GM19023 (cell line): ENCODE results near the gene PRRC2B.
"Not testable (repeated sequence)": the region's sequence is repeated elsewhere in the genome, so short reads cannot be mapped to it uniquely, and the experiment has no call there.

Experiments
- ATAC-seq: cut with Tn5 transposase; IDR thresholded peaks from one replicate; pipeline ENCODE4 v1.9.1; 2021; ENCODE audit warnings: mild to moderate bottlenecking, moderate library complexity; ENCODE audit not compliant: unreplicated experiment

PRRC2B gene

DNA sequence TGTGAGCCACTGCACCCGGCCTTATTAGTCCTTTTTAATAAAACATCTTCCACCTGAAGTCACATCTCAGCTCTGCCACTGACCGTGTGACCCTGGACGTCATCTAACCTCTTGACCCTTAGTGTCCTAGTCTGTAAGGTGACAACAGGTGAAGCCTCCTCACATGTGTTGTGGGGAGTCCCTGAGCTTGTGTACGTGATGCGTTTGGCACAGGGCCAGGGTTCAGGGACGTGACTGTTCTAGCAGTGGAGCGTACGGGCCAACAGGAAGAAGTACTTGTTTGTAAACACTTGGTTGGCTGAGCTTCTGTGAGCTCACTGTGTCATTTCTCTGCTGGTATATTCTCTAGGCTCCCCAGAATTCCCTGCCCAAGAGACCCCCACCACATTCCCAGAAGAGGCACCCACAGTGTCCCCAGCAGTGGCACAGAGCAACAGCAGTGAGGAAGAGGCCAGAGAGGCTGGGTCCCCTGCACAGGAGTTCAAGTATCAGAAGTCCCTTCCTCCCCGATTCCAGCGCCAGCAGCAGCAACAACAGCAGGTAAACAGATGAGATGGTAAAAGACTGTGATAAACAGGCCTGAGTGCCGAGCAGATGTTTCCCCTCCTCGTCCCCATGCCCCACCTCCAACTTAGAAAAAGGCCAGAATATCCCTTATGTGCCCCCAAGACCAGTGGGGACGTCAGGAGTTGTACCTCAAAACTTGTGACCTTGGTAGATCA lies 73.5 kb downstream of the PRRC2B start:
- ATAC-seq = no peak

DNA sequence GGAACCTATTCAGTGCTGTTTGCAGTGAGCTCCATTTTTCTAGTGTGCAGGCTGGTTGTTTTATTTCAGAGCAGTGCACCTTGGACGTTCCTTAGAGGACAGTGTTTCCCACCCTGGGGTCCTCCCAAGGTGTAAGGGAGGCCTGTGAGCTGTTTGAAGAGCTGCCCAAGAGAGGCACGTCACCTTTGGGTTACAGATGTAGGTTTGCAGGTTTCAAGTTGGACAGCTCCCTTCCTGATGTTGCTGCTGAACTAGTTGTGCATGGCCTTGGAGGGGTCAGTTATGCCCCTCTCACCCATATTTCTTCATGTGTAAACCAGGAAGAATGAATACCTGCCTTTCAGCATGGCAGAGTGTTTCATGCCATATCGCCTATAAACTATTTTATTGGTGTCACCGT lies 74.1 kb downstream of the PRRC2B start:
- ATAC-seq = no peak

DNA sequence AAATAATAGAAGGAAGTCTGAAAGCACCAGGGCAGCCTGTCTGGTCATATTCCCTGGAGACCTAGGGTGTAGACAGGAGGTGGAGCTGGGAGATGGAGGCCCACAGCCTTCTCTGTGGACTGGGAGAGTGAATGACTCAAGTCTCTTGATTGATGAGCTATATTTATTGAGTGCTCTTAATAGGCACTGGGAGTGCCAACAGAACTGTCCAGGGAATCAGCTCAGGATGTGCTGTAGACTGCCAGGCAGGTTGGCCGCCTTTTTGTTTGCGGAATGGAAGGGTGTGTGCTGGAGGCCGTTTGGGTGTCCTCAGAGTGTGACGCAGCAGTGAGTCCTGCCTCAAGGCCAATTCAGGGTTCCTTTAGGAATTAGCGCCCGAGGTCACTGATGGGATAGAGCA lies 75.5 kb downstream of the PRRC2B start:
- ATAC-seq = no peak

DNA sequence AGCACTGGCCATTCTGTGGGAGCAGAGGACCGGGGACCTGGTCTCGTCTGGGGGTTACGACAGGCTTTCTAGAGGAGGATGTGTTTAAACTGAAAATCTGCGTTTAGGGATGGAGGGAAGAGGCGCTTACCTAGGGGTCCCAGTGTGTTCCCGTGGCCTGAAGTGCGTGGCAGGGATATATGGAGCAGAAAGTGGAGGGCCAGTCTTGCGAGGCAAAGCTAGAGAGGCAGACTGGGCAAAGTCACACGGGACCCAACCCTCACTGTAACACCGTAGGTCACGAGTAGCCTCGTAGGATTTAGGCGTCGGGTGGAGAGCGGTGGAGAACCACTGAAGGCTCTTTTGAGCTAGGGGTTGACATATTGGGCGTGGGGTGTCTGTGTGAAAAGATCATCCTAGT lies 76.1 kb downstream of the PRRC2B start:
- ATAC-seq = no peak

DNA sequence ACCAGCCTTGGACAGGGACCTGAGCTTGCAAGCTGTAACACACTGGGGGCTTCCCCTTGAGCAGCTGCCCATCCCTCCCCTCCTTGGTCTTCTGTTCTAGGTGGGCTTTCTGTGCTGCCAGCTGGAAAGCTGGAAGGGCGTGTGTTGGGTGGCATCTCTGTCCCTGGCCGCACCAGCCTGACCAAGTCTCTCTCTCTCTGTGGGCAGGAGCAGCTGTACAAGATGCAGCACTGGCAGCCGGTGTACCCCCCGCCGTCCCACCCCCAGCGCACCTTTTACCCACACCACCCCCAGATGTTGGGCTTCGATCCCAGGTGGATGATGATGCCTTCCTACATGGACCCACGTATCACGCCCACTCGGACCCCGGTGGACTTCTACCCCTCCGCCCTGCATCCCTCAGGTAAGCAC lies 76.7 kb downstream of the PRRC2B start:
- no peak for ATAC-seq

DNA sequence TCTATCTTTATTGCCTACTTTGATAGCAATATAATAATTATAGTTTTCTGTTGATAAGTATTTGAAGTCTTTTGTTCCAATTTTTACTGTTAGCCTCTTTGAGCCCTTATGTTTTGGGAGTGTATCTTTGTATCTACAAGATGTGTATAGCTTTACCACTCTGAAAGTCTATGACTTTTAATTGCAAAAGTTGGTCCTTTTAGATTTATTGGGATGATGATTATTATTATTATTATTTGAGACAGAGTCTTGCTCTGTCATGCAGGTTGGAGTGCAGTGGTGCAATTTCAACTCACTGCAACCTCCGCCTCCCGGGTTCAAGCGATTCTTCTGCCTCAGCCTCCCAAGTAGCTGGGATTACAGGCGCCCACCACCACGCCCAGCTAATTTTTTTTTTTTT lies 78.2 kb downstream of the PRRC2B start:
- ATAC-seq = not testable (repeated sequence)

DNA sequence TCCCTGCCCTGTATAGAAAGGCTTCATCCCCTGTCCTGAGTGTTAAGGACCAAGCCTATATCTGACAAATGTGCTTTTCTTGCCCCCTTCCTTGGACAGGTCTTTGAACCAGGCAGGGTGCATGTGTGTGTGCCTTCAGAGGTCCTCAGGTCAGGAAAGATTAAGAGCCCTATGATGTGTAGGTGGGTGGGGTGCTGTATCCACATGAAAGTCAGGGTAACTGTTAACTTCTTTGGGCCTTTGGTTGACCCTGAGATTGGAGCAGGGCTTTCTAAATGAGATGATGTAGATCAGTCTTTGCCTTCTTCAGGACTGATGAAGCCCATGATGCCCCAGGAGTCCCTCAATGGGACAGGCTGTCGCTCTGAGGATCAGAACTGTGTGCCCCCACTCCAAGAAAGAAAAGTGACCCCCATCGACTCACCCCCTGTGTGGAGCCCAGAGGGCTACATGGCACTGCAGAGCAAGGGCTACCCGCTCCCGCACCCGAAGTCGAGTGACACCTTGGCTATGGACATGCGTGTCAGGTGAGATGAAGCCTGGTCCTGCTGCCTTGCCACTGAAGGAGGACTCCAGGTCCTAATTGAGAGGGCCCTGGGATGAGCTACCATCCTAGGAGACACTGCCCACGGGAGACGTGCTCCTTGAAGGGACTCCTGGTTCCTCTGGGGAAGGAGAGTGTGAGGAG lies 79.5 kb downstream of the PRRC2B start:
- ATAC-seq = no peak

DNA sequence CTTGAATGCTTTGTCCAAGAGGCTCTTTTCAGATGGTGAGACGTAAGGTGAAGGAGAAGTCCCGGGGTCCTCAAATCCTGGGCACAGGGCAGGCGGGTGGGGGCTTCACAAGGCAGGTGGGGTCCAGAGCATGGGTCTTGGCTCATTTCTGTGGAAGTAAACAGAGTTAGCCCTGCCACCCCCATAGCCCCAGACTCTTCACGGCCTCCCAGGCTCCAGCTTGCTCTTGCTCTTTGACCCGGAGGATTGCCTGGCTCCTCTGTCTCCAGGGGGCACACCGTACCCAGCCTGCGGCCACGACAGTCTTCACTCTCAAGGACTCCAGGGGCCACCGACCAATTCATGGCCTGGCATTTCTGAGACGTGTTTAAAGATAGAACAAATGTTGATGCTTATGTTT lies 80.0 kb downstream of the PRRC2B start:
- no peak for ATAC-seq

DNA sequence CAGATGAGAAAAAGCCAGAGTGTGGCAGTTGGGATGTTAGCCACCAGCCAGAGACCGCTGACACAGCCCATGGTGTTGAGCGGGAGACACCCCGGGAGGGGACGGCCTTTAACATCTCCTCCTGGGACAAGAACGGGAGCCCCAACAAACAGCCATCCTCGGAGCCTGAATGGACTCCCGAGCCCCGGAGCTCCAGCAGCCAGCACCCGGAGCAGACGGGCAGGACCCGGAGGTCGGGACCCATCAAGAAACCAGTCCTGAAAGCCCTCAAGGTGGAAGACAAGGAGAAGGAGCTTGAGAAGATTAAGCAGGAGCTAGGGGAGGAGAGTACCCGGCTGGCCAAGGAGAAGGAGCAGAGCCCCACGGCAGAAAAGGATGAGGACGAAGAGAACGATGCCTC lies 80.8 kb downstream of the PRRC2B start:
- ATAC-seq = no peak

DNA sequence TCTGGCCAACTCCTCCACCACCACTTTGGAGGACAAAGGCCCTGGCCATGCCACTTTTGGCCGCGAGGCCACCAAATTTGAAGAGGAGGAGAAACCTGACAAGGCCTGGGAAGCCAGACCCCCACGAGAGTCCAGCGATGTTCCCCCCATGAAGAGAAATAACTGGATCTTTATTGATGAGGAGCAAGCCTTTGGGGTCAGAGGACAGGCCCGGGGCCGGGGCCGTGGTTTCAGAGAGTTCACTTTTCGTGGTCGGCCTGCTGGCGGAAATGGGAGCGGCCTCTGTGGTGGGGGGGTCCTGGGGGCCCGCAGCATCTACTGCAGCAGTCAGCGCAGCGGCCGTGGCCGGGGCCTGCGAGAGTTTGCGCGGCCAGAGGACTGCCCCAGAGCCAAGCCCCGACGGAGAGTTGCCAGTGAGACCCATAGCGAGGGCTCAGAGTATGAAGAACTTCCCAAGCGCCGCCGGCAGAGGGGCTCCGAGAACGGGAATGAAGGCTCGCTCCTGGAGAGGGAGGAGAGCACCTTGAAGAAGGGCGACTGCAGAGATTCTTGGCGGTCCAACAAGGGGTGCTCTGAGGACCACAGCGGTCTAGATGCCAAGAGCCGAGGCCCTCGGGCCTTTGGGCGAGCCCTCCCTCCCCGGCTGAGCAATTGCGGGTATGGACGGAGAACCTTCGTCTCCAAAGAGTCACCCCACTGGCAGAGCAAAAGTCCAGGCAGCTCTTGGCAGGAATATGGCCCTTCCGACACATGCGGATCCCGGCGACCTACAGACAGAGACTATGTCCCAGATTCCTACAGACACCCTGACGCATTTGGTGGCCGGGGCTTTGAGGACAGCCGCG lies 81.4 kb downstream of the PRRC2B start:
- ATAC-seq = no peak

DNA sequence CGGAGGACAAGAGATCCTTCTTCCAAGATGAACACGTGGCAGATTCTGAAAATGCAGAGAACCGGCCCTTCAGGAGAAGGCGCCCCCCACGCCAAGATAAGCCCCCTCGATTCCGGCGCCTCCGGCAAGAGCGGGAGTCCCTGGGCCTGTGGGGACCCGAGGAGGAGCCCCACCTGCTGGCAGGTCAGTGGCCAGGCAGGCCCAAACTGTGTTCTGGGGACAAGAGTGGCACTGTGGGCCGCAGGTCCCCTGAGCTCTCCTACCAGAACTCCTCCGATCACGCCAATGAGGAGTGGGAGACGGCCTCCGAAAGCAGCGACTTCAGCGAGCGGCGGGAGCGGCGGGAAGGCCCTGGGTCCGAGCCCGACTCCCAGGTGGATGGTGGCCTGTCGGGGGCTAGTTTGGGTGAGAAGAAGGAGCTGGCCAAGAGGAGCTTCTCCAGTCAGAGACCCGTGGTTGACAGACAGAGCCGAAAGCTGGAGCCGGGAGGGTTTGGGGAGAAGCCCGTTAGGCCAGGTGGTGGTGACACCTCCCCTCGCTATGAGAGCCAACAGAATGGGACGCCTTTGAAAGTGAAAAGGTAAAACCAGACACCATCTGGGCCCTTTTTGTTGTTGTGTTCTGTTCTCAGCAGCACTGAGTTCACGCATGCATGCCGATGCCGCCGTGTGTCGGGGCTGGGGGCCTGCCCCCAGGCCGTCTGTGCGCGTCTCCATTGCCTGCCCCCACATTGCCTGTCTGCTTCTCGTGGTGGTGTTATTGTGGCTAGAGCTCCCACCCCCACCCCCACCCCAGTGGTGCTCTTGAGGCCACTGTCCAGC lies 82.3 kb downstream of the PRRC2B start:
- no peak for ATAC-seq

DNA sequence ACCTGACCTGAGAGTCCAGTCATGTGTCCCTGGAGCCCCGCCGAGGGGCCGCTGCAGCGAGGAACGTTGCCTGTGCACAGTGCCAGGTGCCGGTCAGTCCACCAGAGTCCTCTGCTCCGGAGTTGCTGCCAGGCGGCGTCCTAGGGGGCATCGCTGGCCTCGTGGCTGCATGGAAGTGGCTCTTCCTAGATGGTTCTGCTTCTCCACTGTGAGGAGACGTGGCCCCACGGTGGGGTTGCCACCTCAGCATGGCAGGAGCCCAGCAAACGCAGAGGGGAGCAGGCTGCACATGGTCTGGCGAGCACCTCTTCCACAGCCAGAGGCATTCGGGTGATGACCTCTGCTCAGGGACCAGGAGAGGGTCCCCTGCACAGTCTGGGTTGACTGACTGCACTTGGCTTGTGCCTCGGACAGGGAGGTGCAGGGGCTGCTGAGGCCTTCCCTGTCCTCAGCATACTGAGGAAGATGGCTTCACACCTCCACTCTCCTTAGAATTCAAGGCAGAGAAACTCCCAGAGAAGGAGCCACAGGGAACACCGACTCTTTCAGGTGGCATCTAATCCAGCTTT lies 83.0 kb downstream of the PRRC2B start:
- no peak for ATAC-seq

DNA sequence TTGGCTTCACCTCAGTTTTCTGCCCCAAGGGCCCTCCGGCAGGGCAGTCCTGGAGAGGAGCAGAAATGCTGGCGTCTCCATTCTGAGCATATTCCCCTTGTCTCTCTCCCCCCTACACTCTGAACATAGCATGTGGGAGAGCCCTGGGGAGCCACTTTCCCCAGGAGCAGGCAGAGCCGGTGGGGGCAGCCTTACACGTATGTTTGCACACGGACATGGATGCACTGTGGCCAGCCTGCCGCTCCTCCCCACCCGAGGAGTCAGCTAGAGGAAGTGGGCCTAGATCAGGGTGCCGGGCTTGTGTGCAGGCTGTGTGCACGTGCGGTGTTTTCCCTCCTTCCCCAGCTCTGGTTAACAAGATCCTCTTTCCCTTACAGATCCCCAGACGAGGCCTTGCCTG lies 83.5 kb downstream of the PRRC2B start:
- no peak for ATAC-seq

DNA sequence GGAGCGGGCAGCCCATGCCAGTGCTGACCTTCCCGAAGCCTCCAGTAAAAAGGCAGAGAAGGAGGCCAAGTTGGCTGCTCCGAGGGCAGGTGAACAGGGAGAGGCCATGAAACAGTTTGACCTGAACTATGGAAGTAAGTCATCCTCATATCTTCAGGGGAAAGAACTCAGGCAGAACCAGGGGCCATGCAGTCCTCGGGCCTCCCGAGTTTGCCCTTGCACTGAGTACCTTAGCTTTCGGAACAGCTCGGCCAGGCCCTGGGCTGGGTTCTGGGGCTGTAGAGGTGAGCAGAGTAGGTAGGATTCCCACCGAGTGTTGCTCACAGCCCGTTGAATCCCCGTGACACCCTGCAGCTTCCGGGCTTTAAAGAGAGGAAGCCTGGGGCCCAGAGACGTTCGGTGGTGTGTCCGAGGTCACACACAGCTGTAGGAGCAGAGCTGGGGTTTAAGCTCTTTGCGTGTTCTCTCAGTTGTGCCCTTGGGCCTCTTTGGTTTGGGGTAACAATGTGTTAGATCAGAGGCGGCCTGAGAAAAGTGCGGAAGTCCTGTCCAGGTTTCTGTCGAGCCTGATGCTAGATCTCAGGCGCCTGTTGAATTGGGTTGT lies 84.0 kb downstream of the PRRC2B start:
- ATAC-seq = no peak

DNA sequence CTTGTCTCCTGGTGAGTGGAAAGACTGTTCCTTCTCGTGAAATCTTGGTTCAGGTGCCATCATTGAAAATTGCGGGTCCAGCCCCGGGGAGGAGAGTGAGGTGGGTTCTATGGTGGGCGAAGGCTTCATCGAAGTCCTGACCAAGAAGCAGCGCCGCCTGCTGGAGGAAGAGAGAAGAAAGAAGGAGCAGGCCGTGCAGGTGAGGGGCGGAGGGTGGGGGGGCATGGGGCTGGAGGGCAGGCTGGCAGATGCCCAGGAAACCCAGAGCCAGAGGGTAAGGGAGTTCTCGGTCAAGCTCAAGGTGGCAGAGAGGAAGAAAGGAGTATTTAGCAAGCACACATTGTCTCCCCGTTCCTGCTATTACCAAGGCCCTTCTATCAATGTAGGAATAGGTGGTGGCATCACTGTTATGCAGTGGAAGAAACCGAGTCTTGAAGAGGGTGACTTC lies 84.6 kb downstream of the PRRC2B start:
- no peak for ATAC-seq

DNA sequence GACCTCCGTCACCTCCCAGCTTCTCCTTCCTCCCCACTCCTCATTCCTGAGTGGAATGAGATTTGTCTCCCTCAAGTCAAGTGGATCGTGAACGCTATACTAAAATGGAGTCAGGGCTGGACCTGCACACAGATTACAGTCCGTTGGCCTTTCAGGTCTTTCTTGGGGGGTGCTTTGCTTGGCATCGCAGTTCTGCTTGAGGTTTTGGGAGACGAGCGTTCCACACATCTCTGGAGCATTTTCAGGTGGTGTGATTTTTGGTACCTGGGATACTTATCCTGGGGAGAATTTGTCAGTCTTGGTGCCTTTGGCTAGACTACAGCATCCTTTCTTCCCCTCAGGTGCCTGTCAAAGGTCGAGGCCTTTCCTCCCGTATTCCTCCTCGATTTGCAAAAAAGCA lies 85.0 kb downstream of the PRRC2B start:
- ATAC-seq = no peak

DNA sequence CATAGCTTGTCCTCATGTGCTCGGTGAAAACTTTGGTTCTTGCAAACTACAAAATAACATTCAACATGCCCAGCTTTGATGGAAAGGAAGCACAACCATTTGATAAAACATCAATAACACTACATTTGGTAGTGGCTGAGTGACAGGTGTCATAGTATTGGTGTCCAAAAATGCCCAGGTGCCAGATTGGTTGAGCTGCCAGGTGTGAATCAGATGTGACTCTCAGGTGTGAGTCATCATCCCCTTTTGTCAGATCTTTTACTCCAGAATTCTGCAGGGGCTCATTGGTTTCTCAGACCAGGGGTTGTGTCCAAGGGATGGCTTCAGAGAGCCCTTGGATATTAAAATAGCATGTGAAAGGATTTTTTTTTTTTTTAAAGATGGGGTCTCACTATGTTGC lies 86.4 kb downstream of the PRRC2B start:
- no peak for ATAC-seq

DNA sequence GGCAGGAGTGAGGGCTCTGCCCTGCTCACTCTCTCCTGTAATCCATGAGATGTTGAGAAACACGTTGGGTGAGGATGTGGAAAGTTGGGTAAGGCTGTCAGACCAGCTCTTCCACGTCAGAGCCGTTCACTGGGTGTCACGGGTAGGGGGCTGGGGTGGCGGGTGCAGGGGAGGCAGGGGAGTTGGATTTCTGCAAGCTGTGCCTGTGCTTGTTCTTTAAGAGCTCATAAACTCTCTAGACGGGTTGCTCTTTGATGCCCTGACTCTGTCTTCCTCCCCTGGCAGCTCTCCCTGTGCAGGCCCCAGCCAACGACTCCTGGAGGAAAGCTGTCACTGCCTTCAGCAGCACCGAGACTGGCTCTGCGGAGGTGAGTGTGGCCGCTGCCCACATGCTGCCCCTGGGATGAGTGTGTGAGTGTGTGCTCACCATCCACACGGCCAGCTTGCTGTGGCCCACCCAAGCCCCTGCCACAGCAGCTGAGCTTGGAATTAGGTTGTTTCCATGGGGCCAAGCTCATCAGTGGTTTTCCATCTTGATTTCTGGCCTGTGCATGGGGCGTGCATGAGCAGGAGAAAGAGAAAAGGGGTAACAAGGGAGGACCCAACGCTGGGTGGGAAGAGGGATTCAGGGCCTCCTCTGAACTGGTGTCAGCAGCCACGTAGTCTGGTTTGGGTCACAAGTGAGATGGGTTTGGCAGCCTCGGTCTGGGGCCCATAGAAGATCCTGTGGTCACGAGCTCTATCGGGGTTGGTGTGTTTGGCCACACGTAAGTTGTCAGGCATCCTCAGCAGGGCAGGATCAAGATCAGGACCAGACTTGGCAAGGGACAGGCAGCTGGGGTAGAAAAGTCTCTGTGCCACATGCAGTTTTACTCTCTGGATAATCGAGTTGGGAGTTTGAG lies 87.8 kb downstream of the PRRC2B start:
- no peak for ATAC-seq

DNA sequence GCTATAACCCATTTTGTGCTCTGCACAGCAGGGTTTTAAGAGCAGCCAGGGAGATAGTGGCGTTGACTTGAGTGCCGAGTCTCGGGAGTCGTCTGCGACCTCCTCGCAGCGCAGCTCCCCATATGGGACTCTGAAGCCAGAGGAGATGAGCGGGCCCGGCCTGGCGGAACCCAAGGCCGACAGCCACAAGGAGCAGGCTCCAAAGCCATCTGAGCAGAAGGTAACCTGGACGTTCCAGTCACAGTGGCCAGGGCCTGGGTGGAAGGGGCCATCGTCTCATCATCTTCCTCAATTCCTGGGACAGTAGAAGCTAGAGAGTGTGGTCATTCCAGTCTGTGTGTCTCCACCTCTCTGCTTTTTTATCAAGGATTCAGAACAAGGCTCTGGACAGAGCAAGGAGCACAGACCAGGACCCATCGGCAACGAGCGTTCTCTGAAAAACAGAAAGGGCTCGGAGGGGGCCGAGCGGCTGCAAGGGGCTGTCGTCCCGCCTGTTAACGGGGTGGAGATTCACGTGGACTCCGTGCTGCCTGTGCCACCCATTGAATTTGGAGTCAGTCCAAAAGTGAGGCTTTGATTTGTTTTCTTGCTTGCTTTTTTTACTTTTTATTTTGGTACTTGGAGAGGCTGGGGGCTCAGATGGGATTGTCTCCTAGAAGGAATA lies 88.6 kb downstream of the PRRC2B start:
- no peak for ATAC-seq
